ENCODE measurements around the gene TUBA4A. TPM values are rescaled to one million over a fixed set of nuclear protein-coding genes. Genes with fewer than 3 reads are reported as not detected.

TUBA4A gene
- total and polyA plus RNA-seq, 9 of the 15 experiments (the other 6 are each of a cell fraction or from before 2014, with no cell fraction given) = 25.1 to 174 (median 42.4) TPM

GRCh38 chr2:219245148-219245898, 8.4 kb downstream of the TUBA4A start, which contains the start of the genes GLB1L and STK16 (continued):
- TF ChIP-seq TAF9B (IDR thresholded peaks at IDR 0.05; ENCODE audit: partially characterized antibody) = peak; percentile 69
- no peak for TF ChIP-seq ZNF134 (CRISPR knock-in tag; conservative IDR thresholded peaks at IDR 0.05)
- TF ChIP-seq NRF1 (conservative IDR thresholded peaks at IDR 0.05 in 1 of 2, IDR thresholded peaks at IDR 0.05 in 1 of 2) = no peak
- TF ChIP-seq HDGF (IDR thresholded peaks at IDR 0.05) = no peak
- TF ChIP-seq, protein P1, sequence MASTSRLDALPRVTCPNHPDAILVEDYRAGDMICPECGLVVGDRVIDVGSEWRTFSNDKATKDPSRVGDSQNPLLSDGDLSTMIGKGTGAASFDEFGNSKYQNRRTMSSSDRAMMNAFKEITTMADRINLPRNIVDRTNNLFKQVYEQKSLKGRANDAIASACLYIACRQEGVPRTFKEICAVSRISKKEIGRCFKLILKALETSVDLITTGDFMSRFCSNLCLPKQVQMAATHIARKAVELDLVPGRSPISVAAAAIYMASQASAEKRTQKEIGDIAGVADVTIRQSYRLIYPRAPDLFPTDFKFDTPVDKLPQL (IDR thresholded peaks at IDR 0.05; ENCODE audit: extremely low read depth, insufficient read length) = no peak
- no peak for TF ChIP-seq BRD9 (IDR thresholded peaks at IDR 0.05; ENCODE audit: low read depth, partially characterized antibody)
- TF ChIP-seq SRSF1 (IDR thresholded peaks at IDR 0.05; ENCODE audit: low read depth, low read length) = no peak
- no peak for TF ChIP-seq ZNF696 (CRISPR knock-in tag; conservative IDR thresholded peaks at IDR 0.05)
- TF ChIP-seq JUND (IDR thresholded peaks at IDR 0.05; ENCODE audit: borderline replicate concordance, low read depth, low read length) = peak; percentile 56; the same call in 1 of the 2 replicates
- TF ChIP-seq JUND (tag; IDR thresholded peaks at IDR 0.05; ENCODE audit: borderline replicate concordance, low read depth, low read length) = no peak; the same call in 2 of the 3 replicates
- TF ChIP-seq ZKSCAN3 (CRISPR knock-in tag; IDR thresholded peaks at IDR 0.05) = no peak
- TF ChIP-seq ZNF655 (CRISPR knock-in tag; IDR thresholded peaks at IDR 0.05) = no peak
- TF ChIP-seq CCNT2 (IDR thresholded peaks at IDR 0.05; ENCODE audit: borderline replicate concordance, extremely low read depth, insufficient read length, low read depth, low read length) = peak; percentile 46
- TF ChIP-seq HNRNPLL (IDR thresholded peaks at IDR 0.05; ENCODE audit: low read depth, low read length, poor library complexity, severe bottlenecking) = no peak
- TF ChIP-seq PCBP1 (IDR thresholded peaks at IDR 0.05; ENCODE audit: low read depth, low read length, poor library complexity, severe bottlenecking) = no peak
- TF ChIP-seq, protein P2, sequence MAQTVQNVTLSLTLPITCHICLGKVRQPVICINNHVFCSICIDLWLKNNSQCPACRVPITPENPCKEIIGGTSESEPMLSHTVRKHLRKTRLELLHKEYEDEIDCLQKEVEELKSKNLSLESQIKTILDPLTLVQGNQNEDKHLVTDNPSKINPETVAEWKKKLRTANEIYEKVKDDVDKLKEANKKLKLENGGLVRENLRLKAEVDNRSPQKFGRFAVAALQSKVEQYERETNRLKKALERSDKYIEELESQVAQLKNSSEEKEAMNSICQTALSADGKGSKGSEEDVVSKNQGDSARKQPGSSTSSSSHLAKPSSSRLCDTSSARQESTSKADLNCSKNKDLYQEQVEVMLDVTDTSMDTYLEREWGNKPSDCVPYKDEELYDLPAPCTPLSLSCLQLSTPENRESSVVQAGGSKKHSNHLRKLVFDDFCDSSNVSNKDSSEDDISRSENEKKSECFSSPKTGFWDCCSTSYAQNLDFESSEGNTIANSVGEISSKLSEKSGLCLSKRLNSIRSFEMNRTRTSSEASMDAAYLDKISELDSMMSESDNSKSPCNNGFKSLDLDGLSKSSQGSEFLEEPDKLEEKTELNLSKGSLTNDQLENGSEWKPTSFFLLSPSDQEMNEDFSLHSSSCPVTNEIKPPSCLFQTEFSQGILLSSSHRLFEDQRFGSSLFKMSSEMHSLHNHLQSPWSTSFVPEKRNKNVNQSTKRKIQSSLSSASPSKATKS (CRISPR knock-in tag; IDR thresholded peaks at IDR 0.05) = no peak
- no peak for TF ChIP-seq PCBP2 (IDR thresholded peaks at IDR 0.05; ENCODE audit: low read depth, low read length, poor library complexity, severe bottlenecking)
- TF ChIP-seq CREM (IDR thresholded peaks at IDR 0.05; ENCODE audit: low read depth) = peak; percentile 99
- TF ChIP-seq MAZ (CRISPR knock-in tag; conservative IDR thresholded peaks at IDR 0.05 in 1 of 2, IDR thresholded peaks at IDR 0.05 in 1 of 2) = peak; percentile 68 to 80; a peak in 3 of 4 replicates
- TF ChIP-seq ZNF146 (CRISPR knock-in tag; IDR thresholded peaks at IDR 0.05; ENCODE audit: unreplicated experiment) = no peak
- TF ChIP-seq CTBP1 (IDR thresholded peaks at IDR 0.05; ENCODE audit: borderline replicate concordance) = peak; percentile 48; the same call in 1 of the 2 replicates
- TF ChIP-seq, protein P3, sequence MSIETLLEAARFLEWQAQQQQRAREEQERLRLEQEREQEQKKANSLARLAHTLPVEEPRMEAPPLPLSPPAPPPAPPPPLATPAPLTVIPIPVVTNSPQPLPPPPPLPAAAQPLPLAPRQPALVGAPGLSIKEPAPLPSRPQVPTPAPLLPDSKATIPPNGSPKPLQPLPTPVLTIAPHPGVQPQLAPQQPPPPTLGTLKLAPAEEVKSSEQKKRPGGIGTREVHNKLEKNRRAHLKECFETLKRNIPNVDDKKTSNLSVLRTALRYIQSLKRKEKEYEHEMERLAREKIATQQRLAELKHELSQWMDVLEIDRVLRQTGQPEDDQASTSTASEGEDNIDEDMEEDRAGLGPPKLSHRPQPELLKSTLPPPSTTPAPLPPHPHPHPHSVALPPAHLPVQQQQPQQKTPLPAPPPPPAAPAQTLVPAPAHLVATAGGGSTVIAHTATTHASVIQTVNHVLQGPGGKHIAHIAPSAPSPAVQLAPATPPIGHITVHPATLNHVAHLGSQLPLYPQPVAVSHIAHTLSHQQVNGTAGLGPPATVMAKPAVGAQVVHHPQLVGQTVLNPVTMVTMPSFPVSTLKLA (conservative IDR thresholded peaks at IDR 0.05) = peak; percentile 37 to 81
